Endothelial cell of umbilical vein (primary cell): ENCODE measurements around the gene SLC22A15. TPM values are rescaled to one million over a fixed set of nuclear protein-coding genes. Genes with fewer than 3 reads are reported as not detected.

Experiments used
- BruUV-seq: library from RNA; stranded (reverse); fragments of 400-500 nt; replicated peaks from 2 replicates; lab custom pipeline; 2021; lab: Mats Ljungman, UMichigan
- CTCF ChIA-PET: fragments of 300-600, 350-600 bp; sonication (Branson Sonifier 250); formaldehyde crosslinking; loops from one replicate; lab custom pipeline; 2021; ENCODE audit warnings: antibody characterized with exemption, inconsistent platforms; lab: Charles Lee
- POLR2A ChIA-PET: fragments of 300-600, 350-600 bp; sonication (Branson Sonifier 250); formaldehyde crosslinking; loops from one replicate; lab custom pipeline; 2021; ENCODE audit warnings: antibody characterized with exemption, inconsistent platforms; lab: Charles Lee
- DNase-seq: peaks from one replicate; pipeline ENCODE4 v3.0.0-alpha.2; 2011; ENCODE audit warnings: low read depth, low spot score
- FAIRE-seq: peaks from 2 replicates; lab custom pipeline; 2011; peaks lifted over from hg19 to GRCh38; lab: Jason Lieb, UNC
- H2AFZ ChIP-seq: 2 replicates; pipeline ENCODE4 v1.6.0; 2012; ENCODE audit warnings: low read depth, low read length, control low read depth, inconsistent platforms
- H3K27ac ChIP-seq: 2 replicates; pipeline ENCODE4 v1.5.1; 2011; ENCODE audit warnings: low read depth, mild to moderate bottlenecking, control low read depth, low read length, moderate library complexity; ENCODE audit not compliant: insufficient read depth
- H3K27me3 ChIP-seq, 2 experiments: 2 replicates each; pipeline versions ENCODE4 v1.6.0 to v1.6.1; 2011; ENCODE audit warnings: low read length in 2 of 2, mixed read lengths in 1 of 2; ENCODE audit not compliant: control insufficient read depth in 2 of 2, insufficient read depth in 2 of 2
- H3K36me3 ChIP-seq, 2 experiments: 2 replicates in 1 of 2; 3 replicates in 1 of 2; pipeline ENCODE4 v1.5.1; 2011; ENCODE audit warnings: low read length in 2 of 2, mild to moderate bottlenecking in 1 of 2, moderate library complexity in 1 of 2; ENCODE audit not compliant: control insufficient read depth in 2 of 2, insufficient read depth in 2 of 2; ENCODE audit errors: extremely low read depth in 1 of 2
- H3K4me1 ChIP-seq: 3 replicates; pipeline ENCODE4 v1.5.1; 2011; ENCODE audit warnings: mild to moderate bottlenecking, low read length; ENCODE audit not compliant: control insufficient read depth, insufficient read depth; ENCODE audit errors: extremely low read depth
- H3K4me2 ChIP-seq: 2 replicates; pipeline ENCODE4 v1.6.1; 2011; ENCODE audit warnings: low read length, control low read depth, mixed read lengths; ENCODE audit not compliant: insufficient read depth
- H3K4me3 ChIP-seq, 3 experiments: fragments of 200-600 bp in 1 of 3; sonication (generic), shearing (Covaris generic) in 1 of 3; replicated peaks in 1 of 3; 2 replicates each; pipeline ENCODE4 v1.5.1; 2011 to 2016; ENCODE audit warnings: control low read depth in 3 of 3, low read length in 3 of 3, mild to moderate bottlenecking in 2 of 3, inconsistent platforms in 1 of 3, low read depth in 1 of 3, moderate library complexity in 1 of 3; ENCODE audit not compliant: insufficient read depth in 1 of 3
- H3K79me2 ChIP-seq: 2 replicates; pipeline ENCODE4 v1.6.0; 2012; ENCODE audit warnings: low read length, inconsistent platforms; ENCODE audit not compliant: control insufficient read depth, insufficient read depth
- H3K9ac ChIP-seq: replicated peaks from 2 replicates; pipeline ENCODE3; 2011; ENCODE audit warnings: low read length, control low read depth; ENCODE audit not compliant: insufficient read depth; ENCODE audit errors: extremely low read depth
- H3K9me1 ChIP-seq: replicated peaks from 3 replicates; pipeline ENCODE4 v1.6.0; 2011; ENCODE audit warnings: mild to moderate bottlenecking, low read length; ENCODE audit not compliant: control insufficient read depth, insufficient read depth; ENCODE audit errors: extremely low read depth
- H3K9me3 ChIP-seq: replicated peaks from 2 replicates; pipeline ENCODE4 v1.5.1; 2012; ENCODE audit warnings: low read length, inconsistent platforms; ENCODE audit not compliant: control insufficient read depth, insufficient read depth
- H4K20me1 ChIP-seq: replicated peaks from 2 replicates; pipeline ENCODE3; 2011; ENCODE audit warnings: mild to moderate bottlenecking, low read length; ENCODE audit not compliant: control insufficient read depth, insufficient read depth; ENCODE audit errors: extremely low read depth
- EZH2 ChIP-seq: IDR thresholded peaks from 2 replicates; pipeline ENCODE4 v1.6.1; 2012; ENCODE audit warnings: borderline replicate concordance, low read depth, mild to moderate bottlenecking, moderate library complexity, low read length, inconsistent platforms; ENCODE audit not compliant: severe bottlenecking
- FOS ChIP-seq: IDR thresholded peaks from 2 replicates; pipeline ENCODE4 v1.6.1; 2011; ENCODE audit warnings: mild to moderate bottlenecking, low read length, moderate library complexity, borderline replicate concordance; ENCODE audit not compliant: insufficient read depth
- GATA2 ChIP-seq: IDR thresholded peaks from 2 replicates; pipeline ENCODE4 v1.7.0; 2011; ENCODE audit warnings: low read depth, mild to moderate bottlenecking, moderate library complexity, mixed read lengths, low read length; ENCODE audit not compliant: insufficient read length, insufficient read depth
- JUN ChIP-seq: IDR thresholded peaks from 2 replicates; pipeline ENCODE4 v1.6.1; 2011; ENCODE audit warnings: borderline replicate concordance, low read depth; ENCODE audit not compliant: insufficient read length, insufficient read depth
- MYC ChIP-seq: IDR thresholded peaks from one replicate; pipeline ENCODE4 v1.6.1; 2011; ENCODE audit warnings: mild to moderate bottlenecking, low read depth, low read length
- POLR2A ChIP-seq: IDR thresholded peaks from 2 replicates; pipeline ENCODE4 v1.6.1; 2012; ENCODE audit warnings: low read depth, mild to moderate bottlenecking, control low read depth, low read length
- POLR2AphosphoS5 ChIP-seq: IDR thresholded peaks from 2 replicates; pipeline ENCODE4 v1.6.1; 2012; ENCODE audit warnings: low read depth, mild to moderate bottlenecking, control low read depth, low read length, moderate library complexity; ENCODE audit not compliant: insufficient read depth
- dilution Hi-C: fragments of 300-500 bp; cut with MboI; formaldehyde crosslinking; loops from one replicate; pipeline ENCODE4 v1.15.0; 2019; ENCODE audit warnings: low sequenced_read_pairs; ENCODE audit not compliant: extremely low pct_ligation_motif_present
- intact Hi-C: fragments of 100-400 bp; cut with micrococcal nuclease; formaldehyde crosslinking; loops from one replicate; pipeline ENCODE4 v1.10.0; 2022
- polyA plus RNA-seq, 4 experiments: library from polyadenylated mRNA; depleted of rRNA in 3 of 4; stranded (reverse) in 3 of 4; unstranded in 1 of 4; fragments of >200 nt; gene quantifications; 2 replicates each; pipeline versions ENCODE4 v1.2.1 to v1.2.3, GENCODE V29; 2011 to 2012; ENCODE audit warnings: missing spikeins in 1 of 4
- total RNA-seq: library from RNA; stranded (reverse); gene quantifications from 2 replicates; pipeline ENCODE4 v1.2.3, GENCODE V29; 2021
- TF ChIP-seq, protein P1 (sequence below), 2 donors: IDR thresholded peaks; 1 replicate in 1 of 2; 2 replicates in 1 of 2; pipeline ENCODE4 v1.5.1; 2011; ENCODE audit warnings: low read length in 2 of 2, mild to moderate bottlenecking in 2 of 2, moderate library complexity in 2 of 2, control low read depth in 1 of 2, inconsistent platforms in 1 of 2, low read depth in 1 of 2; ENCODE audit not compliant: insufficient read depth in 1 of 2; ENCODE audit errors: extremely low read depth in 1 of 2
- TF ChIP-seq, protein P2 (sequence below): IDR thresholded peaks from 2 replicates; pipeline ENCODE4 v1.6.1; 2011; ENCODE audit not compliant: insufficient read depth, insufficient read length

The SLC22A15 gene
- total and polyA plus RNA-seq, 2 donors (not counting 3 experiments of a cell fraction or from before 2014, with no cell fraction given) = 0.44 TPM; not detected in 1

DNA sequence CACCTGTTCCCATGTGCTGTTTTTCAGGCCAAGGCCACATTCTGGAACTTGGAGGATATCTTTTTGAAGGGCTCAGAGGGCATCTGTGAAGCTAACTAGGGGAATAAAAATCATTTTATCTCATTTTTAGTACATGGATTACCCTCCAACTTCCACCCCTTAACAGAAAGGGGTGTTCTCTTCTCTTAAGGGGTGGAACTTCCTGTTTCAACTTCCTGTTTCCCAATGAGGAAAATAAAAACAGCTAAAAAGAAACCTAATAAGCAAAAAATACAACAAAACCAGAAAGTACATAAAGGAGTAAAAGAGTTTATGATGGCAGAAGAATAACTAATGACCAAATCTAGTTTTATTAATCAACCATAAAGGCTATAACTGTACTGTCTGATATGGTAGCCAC is 24.8 kb upstream of the SLC22A15 start:
- Histone ChIP-seq H3K79me2 (no peaks in the 10 kb centered on the region), H3K9me1 (no peaks in the 10 kb centered on the region), H3K36me3 (no peaks in the 10 kb centered on the region), H3K4me2 (no peak overlapping the region), H3K4me1 (no peaks in the 10 kb centered on the region), H3K4me3 (no peak overlapping the region), H3K9ac (no peak overlapping the region), H3K27ac (no peak overlapping the region), H3K9me3 (no peaks in the 10 kb centered on the region), H3K27me3 (no peaks in the 10 kb centered on the region), H2AFZ (no peak overlapping the region), H4K20me1 (no peaks in the 10 kb centered on the region)
- ChIA-PET POLR2A (no interaction called here), CTCF (interaction anchor here (1.1 to 1.6 kb wide), 2 partner anchors 30 to 69 kb away, joined by 3 to 8 read pairs; no protein-coding TSS in a partner anchor)
- intact Hi-C loops (no loop called here), dilution Hi-C loops (no loop called here)
- BruUV-seq = no TSS peak
- no peak for FAIRE-seq
- TF ChIP-seq EZH2 = no peak
- no peak for TF ChIP-seq POLR2A
- TF ChIP-seq, protein P1, sequence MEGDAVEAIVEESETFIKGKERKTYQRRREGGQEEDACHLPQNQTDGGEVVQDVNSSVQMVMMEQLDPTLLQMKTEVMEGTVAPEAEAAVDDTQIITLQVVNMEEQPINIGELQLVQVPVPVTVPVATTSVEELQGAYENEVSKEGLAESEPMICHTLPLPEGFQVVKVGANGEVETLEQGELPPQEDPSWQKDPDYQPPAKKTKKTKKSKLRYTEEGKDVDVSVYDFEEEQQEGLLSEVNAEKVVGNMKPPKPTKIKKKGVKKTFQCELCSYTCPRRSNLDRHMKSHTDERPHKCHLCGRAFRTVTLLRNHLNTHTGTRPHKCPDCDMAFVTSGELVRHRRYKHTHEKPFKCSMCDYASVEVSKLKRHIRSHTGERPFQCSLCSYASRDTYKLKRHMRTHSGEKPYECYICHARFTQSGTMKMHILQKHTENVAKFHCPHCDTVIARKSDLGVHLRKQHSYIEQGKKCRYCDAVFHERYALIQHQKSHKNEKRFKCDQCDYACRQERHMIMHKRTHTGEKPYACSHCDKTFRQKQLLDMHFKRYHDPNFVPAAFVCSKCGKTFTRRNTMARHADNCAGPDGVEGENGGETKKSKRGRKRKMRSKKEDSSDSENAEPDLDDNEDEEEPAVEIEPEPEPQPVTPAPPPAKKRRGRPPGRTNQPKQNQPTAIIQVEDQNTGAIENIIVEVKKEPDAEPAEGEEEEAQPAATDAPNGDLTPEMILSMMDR (IDR thresholded peaks at IDR 0.05; ENCODE audit: extremely low read depth in 1 of 2, insufficient read depth in 1 of 2, low read depth in 1 of 2, low read length in 2 of 2) = no peak
- TF ChIP-seq, protein P2, sequence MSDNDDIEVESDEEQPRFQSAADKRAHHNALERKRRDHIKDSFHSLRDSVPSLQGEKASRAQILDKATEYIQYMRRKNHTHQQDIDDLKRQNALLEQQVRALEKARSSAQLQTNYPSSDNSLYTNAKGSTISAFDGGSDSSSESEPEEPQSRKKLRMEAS = no peak
- TF ChIP-seq MYC = no peak
- no peak for TF ChIP-seq FOS
- DNase-seq = no peak

DNA sequence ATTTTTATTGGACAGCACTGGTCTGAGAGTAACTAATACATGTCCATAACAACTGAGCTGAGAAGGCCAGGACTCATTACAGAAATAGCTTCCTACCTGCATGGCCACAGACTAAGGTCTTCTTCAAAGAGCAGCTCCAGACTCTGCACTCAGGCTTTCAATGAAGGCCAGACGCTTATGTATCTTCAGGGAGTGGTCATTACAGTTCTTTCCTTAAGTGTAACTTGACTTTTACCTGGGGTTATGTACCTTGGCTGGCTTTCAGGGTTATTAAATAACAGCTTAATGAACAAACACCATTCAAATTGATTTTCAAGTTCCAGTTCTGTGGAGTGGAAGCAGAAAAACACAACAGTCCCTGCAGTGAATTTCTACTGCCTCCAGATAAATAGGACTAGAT is 23.8 kb upstream of the SLC22A15 start:
- H3K79me2 ChIP-seq = no peaks in the 10 kb centered on the region
- POLR2A ChIA-PET = no interaction called here
- intact Hi-C loops (no loop called here), dilution Hi-C loops (no loop called here)
- no peak overlapping the region for H3K27ac ChIP-seq
- no peaks in the 10 kb centered on the region for H3K9me3 ChIP-seq
- H3K27me3 ChIP-seq = no peaks in the 10 kb centered on the region
- no peak overlapping the region for H2AFZ ChIP-seq
- no peak overlapping the region for H3K4me3 ChIP-seq
- CTCF ChIA-PET = no interaction called here
- H3K9me1 ChIP-seq = no peaks in the 10 kb centered on the region
- DNase-seq (no peak), FAIRE-seq (no peak)
- TF ChIP-seq FOS (no peak), JUN (no peak), POLR2AphosphoS5 (no peak), EZH2 (no peak), POLR2A (no peak), GATA2 (no peak), MYC (no peak)
- TF ChIP-seq, protein P1 (IDR thresholded peaks at IDR 0.05; ENCODE audit: extremely low read depth in 1 of 2, insufficient read depth in 1 of 2, low read depth in 1 of 2, low read length in 2 of 2) = no peak
- TF ChIP-seq, protein P2 = no peak
- H3K36me3 ChIP-seq = no peaks in the 10 kb centered on the region
- H3K4me1 ChIP-seq = no peaks in the 10 kb centered on the region
- no peaks in the 10 kb centered on the region for H4K20me1 ChIP-seq
- no peak overlapping the region for H3K9ac ChIP-seq
- H3K4me2 ChIP-seq = no peak overlapping the region
- BruUV-seq = no TSS peak
